ENCODE results near the gene NXPE4.

GRCh38 chr11:114616516-114616915, 20.9 kb upstream of the NXPE4 start:
- TF ChIP-seq CTCF (IDR thresholded peaks at IDR 0.05) (no peak), POLR2A (IDR thresholded peaks at IDR 0.05) (no peak), POLR2AphosphoS5 (IDR thresholded peaks at IDR 0.05; ENCODE audit: insufficient read depth in 1 of 2, low read depth in 1 of 2) (no peak)

Data from vagina (tissue), 2 donors.